GM19351 (cell line): ENCODE measurements around the gene SPR.

Source experiments
- ATAC-seq: cut with Tn5 transposase; IDR thresholded peaks from one replicate; pipeline ENCODE4 v1.9.1; 2021; ENCODE audit warnings: mild to moderate bottlenecking, moderate library complexity; ENCODE audit not compliant: unreplicated experiment

The SPR gene

GRCh38 chr2:72887032-72887739 lies at the start of gene SPR:
Gene SPR, plus strand, starts transcription at chr2:72887408. Its CDS starts 25 bp downstream, at chr2:72887433.
- peak; percentile 85 for ATAC-seq

GRCh38 chr2:72840066-72840465 lies 47.1 kb upstream of the SPR start:
- ATAC-seq = no peak

GRCh38 chr2:72841462-72842125 lies 45.6 kb upstream of the SPR start:
- no peak for ATAC-seq

DNA sequence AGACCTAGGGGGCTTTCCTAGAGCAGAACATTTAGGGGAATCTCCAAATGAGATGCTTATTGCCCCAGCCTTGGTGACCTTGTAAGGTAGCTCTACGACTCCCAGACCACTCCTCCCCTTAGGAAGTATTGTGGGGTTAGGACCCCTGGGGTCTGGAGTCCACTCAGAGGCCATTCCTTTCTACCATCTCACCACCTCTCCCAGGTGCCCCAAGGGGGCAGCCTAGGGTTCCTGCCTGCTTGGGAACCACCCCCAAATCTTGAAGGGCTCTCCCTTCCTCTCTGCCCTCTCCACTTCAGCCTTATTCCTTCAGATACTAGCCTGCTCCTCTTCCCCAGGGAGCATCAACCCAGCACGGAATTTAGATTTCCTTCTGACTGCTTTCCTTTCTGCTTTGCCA lies 43.9 kb upstream of the SPR start:
- ATAC-seq = no peak

- peak; percentile 98 for ATAC-seq
Measured at GRCh38 chr2:72846171-72847095, 40.8 kb upstream of the SPR start.

DNA sequence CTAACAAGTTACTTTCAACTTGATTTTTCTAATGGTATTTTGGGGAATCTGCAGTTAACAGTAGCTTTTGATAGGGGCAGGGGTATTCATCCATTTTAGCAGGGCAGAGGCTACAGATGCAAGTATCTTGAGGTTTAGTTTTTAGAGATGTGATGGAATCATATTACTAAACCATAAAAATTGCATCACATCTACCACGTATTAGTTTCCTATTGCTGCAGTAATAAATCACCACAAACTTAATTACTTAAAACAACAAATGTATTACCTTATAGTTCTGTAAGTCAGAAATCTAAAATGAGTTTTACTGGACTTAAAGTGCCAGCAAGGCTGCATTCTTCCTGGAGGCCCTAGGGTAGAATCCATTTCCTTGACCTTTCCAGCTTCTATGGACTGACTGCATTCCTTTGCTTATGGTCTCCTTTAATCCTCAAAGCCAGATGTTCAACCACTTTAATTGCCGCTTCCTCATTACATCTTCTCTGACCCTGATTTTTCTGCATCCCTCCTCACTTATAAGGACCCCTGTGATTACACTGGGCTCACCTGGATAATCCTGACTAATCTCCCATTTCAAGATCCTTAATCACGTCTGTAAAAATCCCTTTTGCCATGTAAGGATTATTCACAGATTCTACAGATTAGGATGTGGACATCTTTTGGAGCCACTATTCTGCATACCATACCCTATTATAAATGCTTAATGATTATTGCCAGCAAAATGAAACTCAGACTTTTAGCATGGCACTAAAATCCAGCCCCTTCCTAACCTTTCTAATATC lies 39.5 kb upstream of the SPR start:
- ATAC-seq = no peak

GRCh38 chr2:72848436-72849137 lies 38.6 kb upstream of the SPR start:
- no peak for ATAC-seq

GRCh38 chr2:72849138-72849462 lies 38.1 kb upstream of the SPR start:
- no peak for ATAC-seq

DNA sequence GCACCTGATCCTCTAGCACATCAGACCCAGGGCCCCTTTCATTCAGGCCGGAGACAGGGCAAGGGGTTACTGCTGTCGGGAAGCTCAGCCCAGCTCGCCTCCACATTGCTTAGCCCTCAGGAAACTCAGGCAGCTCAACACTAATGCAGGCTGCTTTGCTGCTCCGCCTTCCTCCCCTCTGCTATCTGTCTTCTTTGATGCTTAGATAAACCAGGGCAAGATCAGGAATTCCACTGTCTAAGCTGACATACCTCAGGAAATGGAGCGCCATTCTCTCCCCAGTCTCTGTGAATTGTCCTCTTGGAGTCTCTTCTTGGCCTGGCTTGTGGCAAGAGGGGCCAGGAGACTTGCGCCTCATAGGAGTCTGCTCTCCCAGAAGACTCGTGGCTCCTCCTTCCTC lies 35.9 kb upstream of the SPR start:
- no peak for ATAC-seq

DNA sequence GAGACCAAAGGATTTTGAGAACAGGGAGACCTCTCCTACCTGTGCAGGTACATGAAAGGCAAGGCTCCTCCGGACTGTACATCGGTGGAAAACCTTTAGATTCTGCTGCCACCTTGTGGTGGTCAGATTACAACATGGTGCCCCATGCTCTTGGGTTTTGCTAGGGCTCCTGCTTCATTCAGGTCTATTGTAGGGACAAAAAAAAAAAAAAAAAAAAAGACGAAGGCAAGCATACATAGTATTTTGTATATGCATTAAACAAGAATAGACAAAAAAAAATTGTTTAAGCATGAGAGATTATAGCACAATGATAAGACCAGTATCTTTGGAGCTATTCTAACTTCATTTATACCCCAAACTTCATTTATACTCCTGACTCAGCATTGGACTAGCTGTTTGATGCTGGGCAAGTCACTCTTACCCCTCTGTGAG lies 27.4 kb upstream of the SPR start:
- peak; percentile 69 for ATAC-seq

DNA sequence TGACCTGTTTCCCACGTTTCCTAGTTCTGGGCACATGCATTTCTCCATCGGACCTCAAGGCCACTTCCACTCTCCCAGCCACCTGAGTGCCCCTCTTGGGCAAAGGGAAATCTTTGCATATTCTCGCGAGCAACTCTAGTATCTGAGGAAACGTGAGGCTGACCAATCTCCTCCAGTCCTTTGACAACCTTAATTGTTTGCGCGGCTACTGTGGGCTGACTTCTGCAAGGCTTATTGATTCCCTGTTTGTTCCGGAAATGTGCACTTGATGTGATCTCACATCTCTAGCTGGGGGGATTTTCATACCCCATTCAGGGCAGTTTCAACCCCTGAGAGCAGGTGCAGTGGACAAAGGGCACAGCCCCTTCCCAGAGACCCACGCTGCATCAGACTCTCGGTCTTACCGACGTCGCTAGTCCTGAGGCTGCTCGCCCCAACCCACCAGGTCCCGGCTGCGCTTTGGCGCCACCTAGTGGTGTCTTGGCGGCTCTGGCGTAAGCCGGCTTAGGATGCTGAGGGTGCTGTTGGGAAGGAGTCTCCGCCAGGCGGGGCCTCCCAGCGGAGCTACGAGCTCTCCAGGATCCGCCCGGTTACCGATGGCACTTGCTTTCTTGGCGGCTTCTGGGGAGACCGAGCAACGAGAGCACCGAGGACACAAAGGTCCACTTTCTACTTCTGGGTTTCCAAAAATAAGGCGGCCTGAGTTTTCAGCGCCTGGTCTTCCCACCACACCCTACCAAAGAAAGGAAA lies 24.8 kb upstream of the SPR start:
- peak; percentile 82 for ATAC-seq

GRCh38 chr2:72863046-72863445 lies 24.2 kb upstream of the SPR start:
- no peak for ATAC-seq

- ATAC-seq = peak; percentile 63
Measured at GRCh38 chr2:72864500-72864899, 22.7 kb upstream of the SPR start.

- ATAC-seq = no peak
Measured at GRCh38 chr2:72871060-72871459, 16.1 kb upstream of the SPR start.

- no peak for ATAC-seq
Measured at GRCh38 chr2:72871880-72872279, 15.3 kb upstream of the SPR start.

GRCh38 chr2:72883356-72883962 lies 3.7 kb upstream of the SPR start:
- ATAC-seq = no peak

DNA sequence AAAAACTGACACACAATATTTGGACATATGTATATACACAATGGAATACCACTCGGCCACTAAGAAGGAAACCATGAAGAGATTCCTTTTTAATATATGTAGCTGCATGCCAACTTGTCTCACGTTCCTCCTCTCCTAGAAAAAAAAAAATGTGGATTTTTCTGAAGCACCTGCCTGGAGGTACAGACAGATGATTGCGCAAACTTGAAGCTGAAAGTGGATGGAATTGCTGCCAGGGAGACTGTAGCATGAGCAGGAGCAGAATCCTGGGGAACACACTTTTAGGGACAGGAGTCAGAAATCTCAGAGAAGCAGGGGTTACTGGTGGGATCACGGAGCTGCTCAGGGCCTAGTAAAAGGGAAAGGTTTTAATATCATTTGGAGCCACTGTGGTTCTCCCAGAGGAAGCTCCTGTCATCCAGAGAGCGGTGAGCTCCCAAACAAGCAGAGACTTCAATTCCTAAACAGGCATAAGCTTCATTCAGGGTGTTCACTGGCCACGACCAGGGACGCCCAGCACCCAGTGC lies 640 bp upstream of the SPR start:
- no peak for ATAC-seq

GRCh38 chr2:72887740-72888437 lies 681 bp downstream of the SPR start:
- peak; percentile 38 for ATAC-seq
